NCI-H2107 (cell line): ENCODE measurements around the gene DOK6.

Experiments
- DNase-seq: peaks from one replicate; lab custom pipeline; 2025; lab: John Stamatoyannopoulos, UW

Gene DOK6

DNA sequence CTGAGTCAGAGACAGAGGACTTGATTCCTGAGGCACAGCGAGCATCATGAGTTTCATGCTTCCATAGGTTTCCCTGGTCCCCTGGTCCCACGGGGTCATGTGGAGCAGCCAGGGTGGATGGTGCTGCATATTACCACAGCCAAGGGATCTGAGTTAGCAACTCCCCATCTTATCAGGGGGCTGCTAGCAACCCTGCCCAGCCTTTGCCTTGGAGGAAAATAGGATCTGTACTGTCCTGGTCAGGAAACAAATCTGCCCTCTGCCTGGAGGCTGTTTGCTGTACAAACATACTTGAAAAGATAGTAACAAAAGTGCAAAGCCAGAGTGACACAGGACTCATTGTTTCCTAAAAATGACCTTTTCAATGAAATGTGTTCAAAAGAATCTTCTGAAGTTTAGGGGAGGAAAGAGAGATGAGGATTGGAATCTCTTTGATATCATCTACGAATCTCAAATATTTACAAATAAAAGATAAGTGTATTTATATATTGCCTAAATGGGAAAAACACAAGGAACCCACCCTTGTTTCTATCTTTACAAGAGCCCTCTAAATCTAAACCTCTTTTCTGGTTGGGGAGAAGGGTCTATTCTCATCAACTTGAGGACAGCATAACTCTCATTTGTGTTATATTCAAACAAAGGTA is 352.2 kb downstream of the DOK6 start:
- no peak for DNase-seq

DNA sequence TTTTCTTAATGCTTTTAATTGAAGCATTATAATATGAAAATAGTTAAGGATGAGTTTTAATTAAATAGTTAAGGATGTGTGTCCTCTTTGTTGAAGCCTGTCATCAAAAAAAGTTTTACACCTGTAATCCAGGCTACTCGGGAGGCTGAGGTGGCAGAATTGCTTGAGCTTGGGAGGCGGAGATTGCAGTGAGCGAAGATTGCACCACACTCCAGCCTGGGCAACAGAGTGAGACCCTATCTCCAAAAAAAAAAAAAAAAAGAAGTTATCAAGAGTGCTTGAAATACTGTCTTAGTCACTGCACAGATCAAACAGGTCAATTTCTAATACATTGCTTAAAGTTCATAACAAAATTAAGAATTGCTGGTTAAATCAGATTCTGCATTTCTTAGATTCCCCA is 353.4 kb downstream of the DOK6 start:
- no peak for DNase-seq

DNA sequence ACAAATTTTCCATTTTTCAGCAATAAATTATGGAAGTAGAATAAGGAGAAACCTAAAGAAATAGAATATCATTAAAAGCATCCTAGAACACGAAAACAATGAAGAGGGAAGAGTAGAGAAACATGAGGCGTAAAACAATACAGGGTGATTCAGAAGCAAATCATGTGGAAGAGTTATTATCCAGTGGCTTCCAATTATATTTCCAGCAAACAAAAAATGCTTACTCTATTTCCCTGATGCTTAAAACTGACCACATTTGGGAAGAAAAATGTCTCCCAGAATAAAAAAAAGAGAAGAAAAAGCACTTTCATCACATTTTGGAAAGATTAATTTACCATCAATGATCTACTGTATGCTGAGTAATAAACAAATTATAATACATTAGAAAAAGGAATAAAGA is 354.4 kb downstream of the DOK6 start:
- DNase-seq: no peak

DNA sequence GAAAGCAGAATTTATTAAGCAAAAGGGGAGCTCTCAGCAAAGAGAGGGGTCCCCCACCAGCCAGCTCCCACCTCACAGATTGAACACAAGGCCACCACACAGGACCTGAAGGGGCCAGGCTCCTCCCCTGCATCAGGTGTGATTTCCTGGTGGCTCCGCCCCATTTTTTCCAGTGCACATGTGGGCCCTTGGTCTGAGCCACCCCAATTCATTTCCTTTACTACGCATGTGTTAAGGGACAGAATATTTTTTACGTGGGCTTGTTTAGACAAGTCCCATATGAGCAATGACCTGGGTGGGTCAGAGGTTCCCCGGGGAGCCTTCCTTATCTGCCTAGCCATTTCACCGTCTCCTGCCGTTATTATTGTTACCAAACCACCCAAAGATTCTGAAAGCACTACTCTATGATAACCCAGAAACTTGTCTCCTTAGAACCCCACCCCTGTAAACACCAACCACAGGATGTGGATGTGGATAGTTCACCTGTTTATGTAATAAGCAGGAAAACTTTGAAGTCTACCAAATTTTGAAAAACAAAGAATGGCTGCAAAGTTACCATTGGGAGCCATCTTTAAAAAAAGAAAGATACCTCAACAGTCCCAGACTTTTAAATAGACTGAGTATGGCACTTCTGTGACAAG is 355.3 kb downstream of the DOK6 start:
- no peak for DNase-seq

DNA sequence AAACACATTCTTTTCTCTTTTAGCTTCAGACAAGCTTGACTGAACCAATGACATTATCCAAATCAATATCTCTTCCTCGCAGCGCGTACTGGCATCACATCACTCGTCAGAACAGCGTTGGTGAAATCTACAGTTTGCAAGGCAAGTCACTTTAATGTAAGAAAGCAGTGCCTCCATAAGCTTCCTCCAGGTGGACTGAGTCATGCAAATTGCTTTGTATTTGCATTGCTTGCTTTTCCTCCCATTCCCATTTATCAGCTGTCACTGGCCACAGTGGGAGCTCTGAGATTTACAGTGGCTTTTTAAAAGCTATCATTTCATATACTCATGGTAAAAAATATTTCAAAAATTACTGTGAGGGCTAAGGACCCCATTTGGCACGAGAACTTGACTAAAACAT is 357.0 kb downstream of the DOK6 start:
- DNase-seq: no peak

DNA sequence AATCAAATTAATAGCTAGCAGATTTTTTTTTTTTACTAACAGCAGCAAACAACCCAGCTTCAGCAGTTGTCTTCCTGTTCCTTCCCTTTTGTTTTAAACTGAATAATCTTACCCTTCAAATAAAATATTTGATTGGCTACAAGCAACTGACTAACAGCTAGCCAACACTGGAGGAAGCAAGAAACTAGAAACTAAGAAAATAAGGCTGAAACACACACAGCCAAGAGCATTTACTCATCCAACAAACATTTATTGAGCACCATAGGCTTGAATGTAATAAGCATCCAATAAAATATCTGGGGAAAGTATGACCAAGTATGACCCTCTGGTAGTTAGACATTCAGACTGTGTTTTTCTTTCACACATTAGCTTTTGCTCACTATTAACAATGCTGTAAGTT is 357.8 kb downstream of the DOK6 start:
- no peak for DNase-seq

DNA sequence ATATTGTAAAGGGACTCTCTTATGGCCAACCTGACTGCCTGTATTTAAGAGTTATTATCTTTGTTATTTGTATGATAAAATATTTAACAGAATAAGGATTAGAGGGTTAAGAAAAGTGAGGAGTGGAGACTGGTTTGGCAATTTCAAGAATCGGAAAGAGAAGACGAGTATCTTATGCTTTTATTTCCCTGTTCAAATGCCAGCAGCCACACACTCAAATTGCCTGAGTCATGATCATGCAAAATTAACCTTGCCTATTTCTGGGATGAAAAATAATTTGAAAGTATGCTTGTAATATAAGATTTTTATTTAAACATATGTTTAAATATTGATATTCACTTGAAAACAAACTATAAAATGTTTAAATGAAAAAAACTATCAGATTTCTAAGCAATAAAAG is 358.4 kb downstream of the DOK6 start:
- no peak for DNase-seq

DNA sequence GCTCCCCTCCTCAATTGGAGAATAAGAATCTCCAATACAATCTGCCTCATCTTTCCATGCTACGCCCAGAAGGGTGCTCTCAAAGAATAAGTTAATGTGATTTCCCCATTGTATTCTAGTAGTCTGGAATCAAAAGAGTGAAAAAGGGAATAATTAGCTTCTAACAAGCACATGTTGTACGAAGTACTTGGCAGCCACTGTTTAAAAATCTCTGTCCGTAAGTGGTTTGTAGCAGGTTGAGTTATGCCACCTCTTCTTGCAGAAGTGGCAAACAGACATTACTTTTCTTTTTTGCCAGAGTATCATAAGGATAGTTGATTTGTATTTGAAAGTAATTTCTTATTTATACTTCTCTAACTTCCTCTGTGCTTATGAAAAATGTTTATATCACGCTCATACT is 362.3 kb downstream of the DOK6 start:
- DNase-seq: no peak

DNA sequence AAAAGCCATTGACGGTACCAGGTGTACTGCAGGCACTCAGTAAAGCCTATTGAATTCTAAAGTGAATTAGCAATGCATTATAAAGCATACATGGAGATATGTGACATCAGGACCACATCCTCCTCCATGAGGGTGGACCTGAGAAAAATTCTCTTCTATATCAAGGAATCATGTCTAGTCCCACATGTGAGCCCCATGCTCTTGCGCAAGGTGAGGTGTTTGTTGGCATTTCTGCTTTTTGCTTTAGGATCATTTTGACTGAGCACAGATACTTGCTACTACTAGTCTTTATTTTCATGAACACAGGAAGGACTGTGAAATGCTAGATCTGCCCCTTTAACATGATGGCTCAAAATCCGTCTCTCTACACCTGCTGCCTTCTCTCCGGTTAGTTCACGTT is 363.1 kb downstream of the DOK6 start:
- no peak for DNase-seq

DNA sequence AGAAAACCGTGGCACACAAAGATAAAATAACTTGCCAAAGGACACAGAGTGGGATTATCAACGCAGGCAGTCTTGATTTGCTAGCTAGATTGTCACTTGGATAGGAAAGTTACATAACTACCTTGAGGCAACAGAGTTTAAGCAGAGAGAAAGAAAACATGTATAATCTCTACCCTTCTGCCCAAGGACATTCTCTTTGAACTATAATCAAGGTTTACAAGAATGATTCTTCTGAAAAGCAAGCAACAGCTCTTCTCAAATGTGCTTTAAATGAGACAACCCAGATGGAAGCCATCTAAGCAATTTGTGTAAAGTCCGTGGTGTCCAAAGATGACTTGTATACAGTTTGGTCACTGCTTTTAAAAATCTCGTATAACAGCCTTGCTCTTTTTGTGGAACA is 369.6 kb downstream of the DOK6 start:
- DNase-seq: no peak

DNA sequence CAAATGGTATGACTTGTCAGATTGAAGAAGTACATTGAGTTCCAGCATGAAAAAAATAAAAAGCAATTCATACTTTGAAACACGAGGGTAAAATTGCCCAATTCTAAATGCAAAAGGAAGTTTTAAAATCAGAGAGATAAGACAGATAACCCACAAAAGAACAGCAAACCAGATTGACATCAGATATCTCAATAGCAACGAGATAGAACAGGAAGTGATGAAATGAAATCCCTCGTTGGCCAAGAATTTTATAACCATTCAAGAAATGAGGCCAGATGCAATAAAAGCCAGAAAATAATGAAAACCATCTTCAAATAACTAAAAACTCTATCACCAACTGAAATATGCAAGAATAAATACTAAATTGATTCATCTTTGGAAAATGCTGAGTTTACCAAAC is 374.1 kb downstream of the DOK6 start:
- DNase-seq: no peak

DNA sequence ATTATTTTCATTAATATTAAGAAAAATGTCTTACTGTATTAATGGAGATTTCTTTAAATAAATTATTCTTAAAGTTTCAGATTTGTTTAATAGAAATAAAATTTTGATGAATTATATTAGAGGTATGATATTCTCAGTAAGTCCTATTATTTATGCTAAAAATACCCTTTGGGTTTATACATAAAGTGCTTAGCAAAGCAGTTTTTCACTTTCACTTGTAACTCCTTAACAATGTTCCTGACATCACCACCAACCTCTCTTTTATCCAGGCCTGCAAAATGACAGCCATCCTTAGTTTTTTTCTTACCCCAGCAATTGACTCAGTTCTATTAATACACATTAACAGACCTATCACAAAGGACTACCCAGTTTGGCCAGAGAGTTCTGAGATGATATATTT is 376.6 kb downstream of the DOK6 start:
- no peak for DNase-seq

DNA sequence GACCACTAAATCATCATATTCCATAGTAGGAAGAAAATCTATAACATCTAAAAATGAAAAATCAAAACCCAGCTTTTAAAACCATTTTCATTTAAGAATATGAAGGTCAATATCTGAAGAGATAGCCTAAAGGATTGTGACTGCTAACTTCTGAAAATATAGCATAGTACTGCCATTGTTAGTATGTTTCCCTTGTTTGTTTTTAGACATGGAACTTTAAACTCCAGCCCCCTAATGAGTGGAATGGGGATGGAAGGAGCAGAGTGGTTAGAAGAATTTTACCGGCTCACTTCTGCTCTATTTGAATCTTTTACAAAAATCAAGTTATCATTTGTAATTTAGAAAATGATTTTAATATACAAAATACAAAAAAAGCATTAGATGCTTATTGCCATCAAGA is 378.0 kb downstream of the DOK6 start:
- DNase-seq: no peak

DNA sequence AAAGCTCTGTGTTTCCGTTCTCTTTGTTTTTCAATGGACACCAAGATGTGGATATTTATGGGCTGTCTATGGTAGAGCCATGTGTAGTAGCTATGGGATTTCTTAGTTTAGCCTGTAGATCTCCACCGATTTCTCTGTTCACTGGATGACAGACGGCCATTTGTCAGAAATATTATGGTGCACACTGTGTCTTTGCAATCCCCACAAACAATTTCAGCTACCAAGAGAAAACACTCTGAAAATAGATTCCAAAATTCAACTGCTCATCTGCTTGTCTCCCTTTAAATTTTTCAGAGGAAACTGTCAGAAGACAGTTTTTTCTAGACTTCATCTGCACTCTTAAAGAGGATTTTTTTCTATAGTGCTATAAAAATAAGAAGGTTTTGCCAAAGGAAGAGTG is 380.2 kb downstream of the DOK6 start:
- no peak for DNase-seq

DNA sequence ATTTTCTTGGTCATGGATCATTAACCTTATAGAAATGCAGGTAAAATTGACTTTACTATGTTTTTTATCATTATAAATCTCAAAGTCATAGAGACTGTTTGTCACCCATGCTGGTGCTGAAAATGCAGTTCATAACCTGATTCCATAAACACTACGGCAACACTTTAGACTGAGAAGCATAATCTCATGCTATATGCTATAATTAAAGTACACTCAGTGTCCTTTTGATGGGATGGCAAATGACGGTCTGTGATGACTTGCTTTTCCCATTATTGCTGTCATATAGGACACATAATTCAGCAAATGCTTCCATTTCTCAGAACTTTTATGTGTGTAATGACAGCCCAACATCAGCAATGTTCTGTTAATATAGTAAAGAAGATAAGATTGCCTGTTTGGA is 384.1 kb downstream of the DOK6 start:
- DNase-seq: no peak

DNA sequence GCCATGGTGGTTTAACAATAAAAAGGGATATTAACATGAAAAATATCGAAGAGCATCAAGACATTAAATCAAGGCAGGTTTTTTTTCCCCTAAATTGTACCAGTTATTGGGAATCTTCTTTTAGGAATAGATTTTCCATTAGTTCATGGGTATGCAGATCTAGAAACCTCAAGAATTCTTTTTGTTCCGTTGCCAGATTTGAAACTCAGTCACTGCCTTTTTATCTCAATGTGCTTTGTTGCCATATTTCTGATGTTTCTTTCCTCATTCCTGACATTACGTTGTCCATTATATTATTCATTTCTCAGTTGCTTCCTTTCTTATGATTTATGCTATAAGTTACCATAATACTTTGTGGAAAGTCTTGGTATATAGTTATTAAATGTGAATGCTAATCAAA is 384.8 kb downstream of the DOK6 start:
- DNase-seq: no peak

DNA sequence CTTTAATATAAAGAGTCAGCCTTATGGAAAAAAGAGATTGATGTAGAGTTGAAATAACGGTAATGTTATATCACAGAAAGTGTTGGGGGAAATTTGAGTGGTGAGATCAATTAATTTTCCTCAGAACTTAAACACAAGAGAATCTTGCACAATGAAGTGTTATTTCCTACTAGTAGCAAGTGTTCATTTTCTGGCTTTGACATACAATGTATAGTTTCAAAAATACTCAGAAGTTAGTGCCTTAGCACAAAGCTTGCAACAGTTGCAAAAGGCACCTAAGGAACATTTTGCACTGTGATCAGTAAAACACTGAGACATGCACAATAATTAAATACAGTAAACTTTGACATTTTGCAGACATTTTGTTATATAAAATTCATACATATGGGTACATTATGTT is 385.7 kb downstream of the DOK6 start:
- no peak for DNase-seq

DNA sequence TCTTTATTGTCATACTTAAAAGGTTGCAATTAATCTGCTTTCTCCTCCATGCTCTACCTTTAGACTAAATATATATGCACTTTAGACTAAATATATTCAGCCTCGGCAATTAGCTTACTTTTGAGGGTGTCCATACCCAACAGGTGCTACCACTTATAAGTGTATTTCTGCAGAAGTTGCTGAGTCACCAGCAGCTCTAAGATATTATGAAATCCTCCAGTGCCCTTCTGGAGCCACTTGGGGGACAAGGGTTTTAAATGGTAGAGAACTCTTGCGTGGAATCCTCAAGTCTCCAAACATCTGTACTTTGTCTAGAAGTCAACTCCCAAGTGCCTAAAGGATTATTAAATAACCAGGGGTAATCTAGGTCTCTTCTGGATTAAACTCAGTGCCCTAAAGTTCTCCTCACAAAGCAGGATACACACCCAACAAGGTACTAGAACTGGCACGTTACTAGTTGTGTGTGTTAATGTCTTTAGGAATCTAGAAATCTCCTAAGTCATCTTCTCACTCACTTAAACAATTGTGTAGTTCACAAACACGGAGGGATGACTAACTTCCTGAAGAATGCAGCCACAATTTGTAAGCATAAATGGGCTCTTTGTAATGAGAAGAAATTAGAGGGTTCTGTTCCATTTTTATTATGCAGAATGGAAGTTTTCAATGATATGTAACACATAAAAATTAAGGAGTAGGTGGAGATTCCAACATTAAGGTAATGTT is 387.3 kb downstream of the DOK6 start:
- no peak for DNase-seq

DNA sequence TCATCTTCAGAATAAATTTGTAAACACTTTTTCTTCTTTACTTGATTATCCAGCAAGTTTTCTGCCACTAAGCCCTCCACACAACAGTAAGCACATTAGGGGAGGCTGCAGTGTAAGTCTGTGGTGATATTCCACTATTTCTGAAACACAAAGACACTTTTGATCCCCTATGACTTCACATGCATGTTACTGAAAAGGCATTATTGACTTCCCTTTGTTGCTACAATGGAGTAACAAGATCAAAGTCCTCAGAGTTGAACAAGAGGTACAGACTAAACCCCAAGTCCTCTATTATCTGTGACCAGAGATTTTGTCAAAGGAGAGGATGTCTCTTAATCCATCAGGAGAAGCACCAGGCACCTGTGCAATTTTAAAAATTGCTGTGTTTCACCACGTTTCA is 389.1 kb downstream of the DOK6 start:
- no peak for DNase-seq

DNA sequence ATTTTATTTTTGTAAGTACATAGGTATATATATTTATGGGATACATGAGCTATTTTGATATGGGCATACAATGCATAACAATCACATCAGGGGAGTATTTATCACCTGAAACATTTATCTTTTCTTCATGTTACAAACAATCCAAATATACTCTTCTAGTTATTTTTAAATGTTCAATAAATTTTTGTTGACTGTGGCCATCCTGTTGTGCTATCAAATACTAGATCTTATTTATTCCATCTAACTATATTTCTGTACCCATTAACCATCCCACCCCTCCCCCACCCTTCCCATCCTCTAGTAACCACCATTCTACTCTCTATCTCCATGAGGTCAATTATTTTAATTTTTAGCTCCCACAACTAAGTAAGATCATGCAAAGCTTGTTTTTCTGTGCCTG is 390.0 kb downstream of the DOK6 start:
- no peak for DNase-seq

DNA sequence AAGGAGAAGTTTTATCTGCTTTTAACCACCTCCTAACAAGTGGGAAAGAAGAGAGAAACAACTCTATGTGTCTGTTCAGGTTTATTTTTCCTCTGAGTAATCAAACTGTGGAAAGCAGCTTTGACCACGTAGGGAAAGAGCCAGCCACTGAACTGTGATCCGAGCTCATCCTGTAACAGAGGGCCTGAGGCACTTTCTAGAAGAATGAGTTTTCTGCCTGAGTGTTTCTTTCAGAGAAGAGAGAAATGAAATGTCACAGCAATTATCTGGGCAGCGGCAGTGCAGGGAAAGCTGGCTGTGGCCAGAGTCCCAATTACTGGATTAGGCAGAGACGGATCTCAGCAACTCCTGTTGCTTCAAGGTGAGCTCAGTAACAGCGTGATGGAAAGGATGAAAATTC is 395.1 kb downstream of the DOK6 start:
- no peak for DNase-seq

DNA sequence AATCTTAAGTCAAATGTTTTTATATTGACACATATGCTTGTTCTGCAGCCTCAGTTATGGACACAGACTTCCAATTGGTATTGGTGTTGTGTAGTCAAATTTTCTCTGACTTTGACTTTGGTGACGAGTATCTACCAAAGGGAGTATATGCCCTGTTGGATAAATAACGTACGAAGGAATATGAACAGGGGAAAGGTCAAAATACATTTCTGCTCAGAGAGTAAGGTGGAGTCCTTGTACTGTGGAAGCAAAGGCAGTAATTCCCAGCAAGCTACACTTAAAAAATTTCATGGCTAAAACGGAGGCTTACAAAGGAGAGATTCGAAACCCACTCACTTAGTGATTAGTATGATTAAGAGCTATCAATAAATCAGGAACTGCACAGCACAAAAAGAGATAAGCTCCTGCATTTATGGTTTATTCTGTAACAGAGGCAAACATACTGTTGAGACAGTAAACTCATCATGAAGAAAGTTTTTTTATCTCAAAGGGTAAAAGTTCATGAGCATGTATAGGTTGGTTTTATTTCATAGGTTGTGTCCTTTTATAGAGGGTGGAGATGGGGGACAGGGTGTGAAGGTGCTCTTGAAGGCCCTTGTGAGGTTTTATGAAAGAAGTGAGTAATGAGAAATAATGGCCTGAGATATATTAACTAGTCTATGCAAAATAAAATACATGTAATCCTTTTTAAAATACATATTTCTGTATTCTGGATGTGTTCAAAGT is 404.3 kb downstream of the DOK6 start:
- DNase-seq: no peak

DNA sequence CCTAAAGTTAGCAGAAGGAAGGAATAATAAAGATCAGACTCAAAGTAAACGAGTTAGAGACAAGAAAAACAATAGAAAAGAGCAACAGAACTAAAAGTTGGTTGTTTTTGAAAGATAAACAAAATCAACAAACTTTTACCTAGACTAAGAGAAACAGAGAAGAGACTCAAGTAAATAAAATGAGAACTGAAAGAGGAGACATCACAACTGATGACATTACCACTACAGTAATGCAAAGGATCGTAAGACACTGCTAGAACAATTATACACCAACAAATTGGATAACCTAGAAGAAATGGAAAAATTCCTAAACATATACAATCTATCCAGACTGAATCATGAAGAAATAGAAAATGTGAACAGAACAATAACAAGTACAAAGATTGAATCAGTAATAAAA is 407.7 kb downstream of the DOK6 start:
- DNase-seq: no peak
